Bronchus fibroblast of lung (primary cell): ENCODE results near the gene PATE4. TPM values are rescaled to one million over a fixed set of nuclear protein-coding genes. Genes with fewer than 3 reads are reported as not detected.

ENCODE experiments used
- total RNA-seq: library from RNA; depleted of rRNA; stranded (reverse); fragments of >200 nt; gene quantifications from 2 replicates; pipeline ENCODE4 v1.2.3, GENCODE V29; 2015

PATE4 gene
- not detected in 2 replicates for total RNA-seq

GRCh38 chr11:125833016-125833415 lies at the start of gene PATE4:
TSS of gene PATE4 (plus strand) at chr11:125833316. CDS start at chr11:125833360, 44 bp downstream.

GRCh38 chr11:125787827-125788226 lies 45.3 kb upstream of the PATE4 start, which contains the start of gene PATE3:
TSS of gene PATE3 (plus strand) at chr11:125788127. CDS start at chr11:125788152, 25 bp downstream.

GRCh38 chr11:125887373-125888324 lies 54.5 kb downstream of the PATE4 start, which contains the start of gene HYLS1:
TSS of gene HYLS1 (plus strand) at chr11:125887668. CDS start at chr11:125899369, 11,701 bp downstream.

Other genes with a start within 250 kb of the PATE4 start
- gene STT3A, start 240.5 kb upstream of the PATE4 start, total RNA-seq, result 147 and 155 TPM in 2 replicates
- 29.0 and 34.5 TPM in 2 replicates for gene CHEK1, start 208.2 kb upstream of the PATE4 start, total RNA-seq
- gene ACRV1, start 152.5 kb upstream of the PATE4 start, total RNA-seq, result not detected in 2 replicates
- gene PATE1, start 87.0 kb upstream of the PATE4 start, total RNA-seq, result not detected in 2 replicates
- gene PATE2, start 54.5 kb upstream of the PATE4 start, total RNA-seq, result not detected in 2 replicates
- gene PATE3, start 45.2 kb upstream of the PATE4 start, total RNA-seq, result not detected in 2 replicates
- 10.9 and 12.6 TPM in 2 replicates for gene HYLS1, start 54.4 kb downstream of the PATE4 start, total RNA-seq
- gene PUS3, start 69.9 kb downstream of the PATE4 start, total RNA-seq, result 6.8 and 11.6 TPM in 2 replicates
- gene DDX25, start 71.2 kb downstream of the PATE4 start, total RNA-seq, result 0.15 TPM in 1 of 2 replicates, not detected in the other
- gene VSIG10L2, start 112.7 kb downstream of the PATE4 start, total RNA-seq, result not detected in 2 replicates
- gene CDON, start 229.6 kb downstream of the PATE4 start, total RNA-seq, result 1.8 and 3.4 TPM in 2 replicates